Erythroblast (primary cell): ENCODE results near the gene POLR3GL.
"Not testable (repeated sequence)": the region's sequence is repeated elsewhere in the genome, so short reads cannot be mapped to it uniquely, and the experiment has no call there.

Experiments
- GATA1 ChIP-seq: IDR thresholded peaks from 2 replicates; pipeline ENCODE4 v1.6.1; 2011; ENCODE audit warnings: low read depth, mild to moderate bottlenecking, control low read depth, low read length, moderate library complexity
- POLR2A ChIP-seq: IDR thresholded peaks from 2 replicates; pipeline ENCODE4 v1.6.1; 2011; ENCODE audit warnings: mild to moderate bottlenecking, low read length

- not testable (repeated sequence) for TF ChIP-seq POLR2A, GATA1
These were observed 31.9 kb upstream of the POLR3GL start for GRCh38 chr1:145932522-145933009.
